Adipose tissue (tissue), 3 donors: ENCODE data around the gene EIF4ENIF1. TPM values are rescaled to one million over a fixed set of nuclear protein-coding genes. Genes with fewer than 3 reads are reported as not detected.
A peak's percentile ranks its signal among the peaks of the same experiment; 100 is the strongest.
"Not testable (repeated sequence)": the region's sequence is repeated elsewhere in the genome, so short reads cannot be mapped to it uniquely, and the experiment has no call there.

Source experiments
- H3K27ac ChIP-seq: one replicate; pipeline ENCODE4 v1.5.1; 2013; ENCODE audit warnings: low read depth, low read length
- WGBS, 3 donors: extraction: QIAGEN DNeasy Blood & Tissue Kit; methylation state at CpG; one replicate each; pipeline ENCODE4 v1.1.7; 2013; 5-methylcytosine and 5-hydroxymethylcytosine counted together
- polyA plus RNA-seq, 3 donors: library from polyadenylated mRNA; stranded (reverse); fragments of 200-250 nt; gene quantifications; one replicate each; pipeline ENCODE4 v1.2.3, GENCODE V29; 2013
- donor health status: healthy with polysubstance abuse.
- donor health status: Bipolar disorder and iron deficiency.
- donor health status: healthy.

Gene EIF4ENIF1, protein sequence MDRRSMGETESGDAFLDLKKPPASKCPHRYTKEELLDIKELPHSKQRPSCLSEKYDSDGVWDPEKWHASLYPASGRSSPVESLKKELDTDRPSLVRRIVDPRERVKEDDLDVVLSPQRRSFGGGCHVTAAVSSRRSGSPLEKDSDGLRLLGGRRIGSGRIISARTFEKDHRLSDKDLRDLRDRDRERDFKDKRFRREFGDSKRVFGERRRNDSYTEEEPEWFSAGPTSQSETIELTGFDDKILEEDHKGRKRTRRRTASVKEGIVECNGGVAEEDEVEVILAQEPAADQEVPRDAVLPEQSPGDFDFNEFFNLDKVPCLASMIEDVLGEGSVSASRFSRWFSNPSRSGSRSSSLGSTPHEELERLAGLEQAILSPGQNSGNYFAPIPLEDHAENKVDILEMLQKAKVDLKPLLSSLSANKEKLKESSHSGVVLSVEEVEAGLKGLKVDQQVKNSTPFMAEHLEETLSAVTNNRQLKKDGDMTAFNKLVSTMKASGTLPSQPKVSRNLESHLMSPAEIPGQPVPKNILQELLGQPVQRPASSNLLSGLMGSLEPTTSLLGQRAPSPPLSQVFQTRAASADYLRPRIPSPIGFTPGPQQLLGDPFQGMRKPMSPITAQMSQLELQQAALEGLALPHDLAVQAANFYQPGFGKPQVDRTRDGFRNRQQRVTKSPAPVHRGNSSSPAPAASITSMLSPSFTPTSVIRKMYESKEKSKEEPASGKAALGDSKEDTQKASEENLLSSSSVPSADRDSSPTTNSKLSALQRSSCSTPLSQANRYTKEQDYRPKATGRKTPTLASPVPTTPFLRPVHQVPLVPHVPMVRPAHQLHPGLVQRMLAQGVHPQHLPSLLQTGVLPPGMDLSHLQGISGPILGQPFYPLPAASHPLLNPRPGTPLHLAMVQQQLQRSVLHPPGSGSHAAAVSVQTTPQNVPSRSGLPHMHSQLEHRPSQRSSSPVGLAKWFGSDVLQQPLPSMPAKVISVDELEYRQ
- 10 to 100 TPM in 1 of 3 donors, 1 to 10 TPM in 2; 5.6 to 10.7 (median 8.3) TPM for polyA plus RNA-seq

DNA sequence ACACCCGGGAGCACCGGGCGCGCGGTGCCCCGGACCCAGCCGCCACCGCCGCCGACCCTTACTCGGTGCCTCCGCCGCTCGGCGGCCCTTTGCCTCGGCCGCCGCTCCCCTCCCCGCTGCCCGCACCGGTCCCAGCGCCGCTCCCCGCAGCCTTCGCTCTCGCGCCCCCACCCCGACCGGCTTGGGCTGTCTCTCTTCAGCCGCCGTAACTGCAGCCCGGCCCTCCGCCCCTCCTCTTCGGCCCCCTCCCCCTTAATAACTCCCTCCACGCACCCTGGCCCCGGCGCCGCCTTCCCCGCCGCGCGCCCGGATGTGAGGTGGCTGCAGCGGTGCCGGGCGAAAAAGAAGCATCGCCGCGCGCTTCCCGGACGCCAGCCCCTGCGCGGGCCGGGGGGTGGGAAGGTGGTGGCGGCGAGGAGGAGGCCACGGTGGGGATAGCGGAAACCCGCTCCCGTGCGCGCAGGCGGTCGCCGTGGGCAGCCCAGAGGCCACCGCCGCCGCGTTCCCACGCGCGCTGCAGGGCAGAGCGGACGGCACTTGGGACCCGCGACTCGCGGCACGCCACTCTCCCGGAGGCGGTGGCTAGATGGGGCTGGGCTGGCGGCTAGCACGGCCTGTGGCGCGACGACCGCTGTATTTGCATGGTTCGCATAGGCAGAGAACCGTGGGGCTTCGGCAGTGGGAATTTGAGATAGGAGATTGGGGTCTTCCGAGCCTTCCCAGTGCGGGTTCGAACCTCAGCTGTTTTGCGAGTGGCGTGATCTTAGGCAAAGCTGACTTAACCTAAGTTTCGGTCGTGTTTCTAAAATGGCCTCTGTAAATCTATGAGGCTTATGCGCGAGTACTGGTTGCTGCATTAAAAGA, at the start of gene EIF4ENIF1:
Gene EIF4ENIF1, minus strand, starts transcription at position 211 of the 864 bp plus-strand sequence. CDS start 1,124 bp downstream, outside the sequence.
- peak within 1 kb of the TSS; percentile 61 for H3K27ac ChIP-seq
- WGBS, 3 donors, result 0 to 1% (median 1%) methylated on average over 70 to 99 of the region's 100 CpGs

DNA sequence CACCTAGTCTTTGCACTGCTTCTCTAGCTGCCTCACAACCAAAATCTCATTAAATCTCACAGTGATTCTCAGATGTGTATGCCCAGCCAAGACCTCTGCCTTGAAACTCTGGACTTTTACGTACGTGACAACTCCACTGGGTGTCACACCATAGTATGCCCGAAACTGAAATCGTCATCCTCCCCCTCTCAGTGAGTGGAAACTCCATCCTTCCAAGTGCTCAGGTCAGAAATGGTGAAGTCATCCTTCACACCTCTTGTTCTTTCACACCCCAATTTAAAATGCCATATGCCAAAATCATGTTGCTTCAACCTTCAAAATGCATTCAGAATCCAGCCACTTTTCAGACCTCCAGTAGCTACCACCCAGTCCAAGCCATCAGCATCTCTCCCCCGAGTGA, 49.2 kb upstream of the EIF4ENIF1 start:
- WGBS, 3 donors, result 91 to 94% (median 93%) methylated on average over 5 of the region's 5 CpGs

DNA sequence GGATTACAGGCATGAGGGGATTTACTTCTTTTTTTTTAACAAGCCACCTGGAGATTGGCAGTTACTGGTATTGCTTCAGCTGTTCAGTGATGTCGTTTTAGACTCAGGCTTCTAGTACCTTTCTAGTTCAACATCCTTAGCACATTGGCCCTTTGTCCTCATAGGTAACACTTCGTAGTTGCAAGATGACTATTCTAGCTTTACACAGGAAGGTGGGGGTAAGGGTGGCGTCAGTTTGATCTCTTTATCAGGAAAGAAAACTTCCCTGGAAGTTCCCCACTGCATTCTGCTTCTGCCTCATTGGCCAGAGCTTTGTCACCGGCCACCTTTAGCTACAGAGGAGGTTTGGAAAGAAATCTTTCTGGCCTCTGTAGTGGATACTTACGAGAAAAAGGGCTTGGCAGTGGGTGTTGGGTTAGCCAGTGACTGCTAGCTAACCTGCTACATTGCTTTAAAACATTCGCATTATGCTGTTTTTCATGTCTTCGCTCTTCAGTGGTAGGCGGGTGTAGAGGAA, 47.4 kb upstream of the EIF4ENIF1 start:
- no peak overlapping the region for H3K27ac ChIP-seq
- WGBS, 3 donors, result 78 to 84% (median 79%) methylated on average over 8 of the region's 8 CpGs

More for the DNA sequence above, 49.2 kb upstream of the EIF4ENIF1 start:
- H3K27ac ChIP-seq, result no peak overlapping the region

DNA sequence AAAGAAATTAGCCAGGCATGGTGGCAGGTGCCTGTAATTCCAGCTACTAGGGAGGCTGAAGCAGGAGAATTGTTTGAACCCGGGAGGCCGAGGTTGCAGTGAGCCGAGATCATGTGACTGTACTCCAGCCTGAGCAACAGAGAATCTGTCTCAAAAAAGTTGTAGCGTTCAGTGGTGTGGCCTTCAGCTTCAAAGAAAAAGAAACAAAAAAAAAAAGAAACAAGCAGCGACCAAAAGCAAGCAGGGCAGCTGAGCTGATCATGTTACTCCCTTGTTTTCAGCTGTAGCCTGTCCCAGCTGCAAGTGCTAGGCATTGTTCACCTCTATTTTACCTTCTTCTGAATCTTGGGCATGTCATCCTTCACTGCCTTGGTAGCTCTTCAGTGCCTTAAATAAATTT, 43.7 kb upstream of the EIF4ENIF1 start:
- 62 to 89% (median 85%) methylated on average over 5 of the region's 5 CpGs for WGBS, 3 donors
- H3K27ac ChIP-seq, result no peak overlapping the region

DNA sequence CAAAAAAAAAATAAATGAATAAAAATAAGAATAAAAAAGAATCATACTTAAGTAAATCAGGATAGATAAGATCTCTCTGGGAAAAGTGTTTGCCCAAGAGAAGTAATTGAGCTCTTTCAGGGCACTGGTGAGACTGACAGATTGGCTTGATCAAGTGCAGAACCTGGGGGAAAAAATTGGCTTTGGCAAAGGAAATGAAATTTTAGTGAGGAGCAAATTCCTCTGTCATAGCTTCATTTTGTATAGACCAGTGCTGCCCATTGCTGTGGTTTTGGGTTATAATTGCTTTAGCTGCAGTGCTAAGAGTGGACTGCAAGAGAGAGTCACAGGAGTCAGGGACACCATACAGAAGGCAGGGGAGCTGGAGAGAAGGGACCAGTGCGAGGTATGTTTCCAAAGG, 42.4 kb upstream of the EIF4ENIF1 start:
- 71 to 100% (median 76%) methylated on average over 1 of the region's 1 CpG for WGBS, 3 donors
- no peak overlapping the region for H3K27ac ChIP-seq

DNA sequence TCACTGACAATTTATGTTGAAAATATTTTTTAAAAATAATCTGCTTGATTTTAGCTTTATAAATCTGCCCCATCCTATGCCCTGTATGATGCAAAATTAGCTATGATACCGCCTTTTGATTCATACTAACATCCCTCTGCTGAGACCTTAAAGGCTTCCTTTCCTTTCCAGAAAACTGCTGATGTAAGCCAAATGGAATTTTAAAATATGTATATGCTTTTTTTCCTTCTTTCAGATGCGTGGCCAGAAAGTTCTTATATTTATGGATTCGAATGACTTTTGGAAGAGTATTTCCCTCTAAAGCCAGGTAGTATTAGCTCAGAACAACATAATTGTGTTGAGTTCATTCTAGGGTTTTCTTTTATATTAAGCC, 41.2 kb upstream of the EIF4ENIF1 start:
- 73 to 82% (median 73%) methylated on average over 3 of the region's 3 CpGs for WGBS, 3 donors
- no peak overlapping the region for H3K27ac ChIP-seq

DNA sequence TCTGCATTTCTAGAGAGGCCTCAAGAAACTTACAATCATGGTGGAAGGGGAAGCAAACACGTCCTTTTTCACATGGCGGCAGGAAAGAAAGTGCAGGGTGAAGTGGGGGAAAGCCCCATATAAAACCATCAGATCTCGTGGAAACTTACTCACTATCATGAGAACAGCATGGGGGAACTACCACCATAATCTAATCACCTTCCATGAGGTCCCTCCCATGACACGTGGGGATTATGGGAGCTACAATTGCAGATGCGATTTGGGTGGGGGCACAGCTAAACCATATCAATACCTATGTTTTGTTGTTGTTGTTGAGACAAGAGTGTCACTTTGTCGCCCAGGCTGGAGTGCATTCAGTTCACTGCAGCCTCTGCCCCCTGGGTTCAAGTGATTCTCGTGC, 36.6 kb upstream of the EIF4ENIF1 start:
- no peak overlapping the region for H3K27ac ChIP-seq
- 82 to 98% (median 87%) methylated on average over 7 of the region's 7 CpGs for WGBS, 3 donors

DNA sequence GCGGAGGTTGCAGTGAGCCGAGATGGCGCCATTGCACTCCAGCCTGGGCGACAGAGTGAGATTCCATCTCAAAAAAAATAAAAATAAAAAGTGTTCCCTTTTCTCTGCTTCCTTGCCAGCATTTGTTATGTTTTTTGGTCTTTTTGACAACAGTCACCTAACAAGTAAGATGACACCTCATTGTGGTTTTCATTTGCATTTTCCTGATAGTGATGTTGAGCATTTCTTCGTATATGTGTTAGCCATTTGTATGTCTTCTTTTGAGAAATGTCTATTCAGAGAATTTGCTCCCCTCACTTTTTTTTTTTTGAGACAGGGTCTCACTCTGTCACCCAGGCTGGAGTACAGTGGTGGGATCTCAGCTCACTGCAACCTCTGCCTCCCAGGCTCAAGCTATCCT, 34.5 kb upstream of the EIF4ENIF1 start:
- not testable (repeated sequence) for H3K27ac ChIP-seq
- 94 to 98% (median 95%) methylated on average over 5 of the region's 5 CpGs for WGBS, 3 donors

DNA sequence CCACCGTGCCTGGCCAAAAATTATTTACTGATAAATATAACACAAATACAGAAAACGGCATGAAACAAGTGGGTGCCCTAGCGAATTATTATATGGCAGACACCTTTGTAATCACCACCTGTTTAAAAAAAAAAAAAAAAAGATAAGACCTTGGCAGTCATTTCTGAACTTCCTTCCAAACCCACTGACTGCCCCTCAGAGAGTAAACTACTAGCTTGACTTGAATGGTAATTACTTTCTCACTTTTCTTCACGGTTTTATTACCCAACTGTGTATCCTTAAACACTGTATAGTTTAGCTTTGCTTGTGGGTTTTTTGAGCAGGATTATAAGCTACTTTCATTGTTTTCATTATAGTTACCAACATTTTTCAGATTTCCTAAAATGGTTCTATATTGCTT, 30.4 kb upstream of the EIF4ENIF1 start:
- 44 to 84% (median 79%) methylated on average over 4 of the region's 4 CpGs for WGBS, 3 donors
- no peak overlapping the region for H3K27ac ChIP-seq

DNA sequence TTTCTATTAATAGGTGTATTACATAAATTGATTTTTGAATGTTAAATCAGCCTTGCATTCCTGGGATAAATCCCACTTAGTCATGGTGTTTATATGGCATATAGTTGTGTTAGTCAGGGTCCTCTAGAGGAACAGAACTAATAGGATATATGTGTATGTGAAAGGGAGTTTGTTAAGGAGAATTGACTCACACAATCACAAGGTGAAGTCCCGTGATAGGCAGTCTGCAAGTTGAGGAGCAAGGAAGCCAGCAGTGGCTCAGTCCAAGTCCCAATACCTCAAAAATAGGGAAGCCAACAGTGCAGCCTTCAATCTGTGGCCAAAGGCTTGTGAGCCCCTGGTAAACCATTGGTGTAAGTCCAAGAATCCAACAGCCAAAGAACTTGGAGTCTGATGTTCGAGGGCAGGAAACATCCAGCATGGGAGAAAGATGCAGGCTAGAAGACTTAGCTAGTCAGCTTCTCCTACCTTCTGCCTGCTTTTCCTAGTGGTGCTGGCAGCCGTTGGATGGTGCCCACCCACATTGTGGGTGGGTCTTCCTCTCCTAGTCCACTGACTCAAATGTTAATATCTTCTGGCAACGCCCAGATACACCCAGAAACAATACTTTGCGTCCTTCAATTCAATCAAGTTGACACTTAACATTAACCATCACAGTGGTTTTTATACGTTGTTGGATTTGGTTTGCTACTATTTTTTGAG, 19.6 kb upstream of the EIF4ENIF1 start:
- no peak overlapping the region for H3K27ac ChIP-seq
- WGBS, 3 donors, result 81 to 86% (median 83%) methylated on average over 6 of the region's 6 CpGs

DNA sequence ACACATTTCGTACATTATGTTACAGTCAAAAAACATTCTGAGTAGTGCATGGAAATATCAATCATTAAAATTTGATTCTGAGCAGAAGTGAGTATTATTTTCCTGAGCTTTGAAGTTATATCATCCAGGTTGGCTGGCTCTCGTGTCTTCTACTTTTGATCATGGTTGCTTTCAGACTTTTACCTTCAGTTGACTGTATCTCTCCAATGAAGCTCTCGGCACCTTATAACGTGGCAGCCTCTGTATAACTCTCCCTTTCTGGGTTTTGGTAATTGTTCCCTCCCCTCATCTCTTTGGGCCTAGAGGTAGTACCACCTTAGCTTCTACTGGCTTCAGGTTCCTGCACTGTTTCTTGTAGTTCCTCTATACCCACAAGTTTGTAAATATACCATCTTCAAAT, 18.9 kb upstream of the EIF4ENIF1 start:
- no peak overlapping the region for H3K27ac ChIP-seq
- WGBS, 3 donors, result 92 to 99% (median 96%) methylated on average over 4 of the region's 4 CpGs

DNA sequence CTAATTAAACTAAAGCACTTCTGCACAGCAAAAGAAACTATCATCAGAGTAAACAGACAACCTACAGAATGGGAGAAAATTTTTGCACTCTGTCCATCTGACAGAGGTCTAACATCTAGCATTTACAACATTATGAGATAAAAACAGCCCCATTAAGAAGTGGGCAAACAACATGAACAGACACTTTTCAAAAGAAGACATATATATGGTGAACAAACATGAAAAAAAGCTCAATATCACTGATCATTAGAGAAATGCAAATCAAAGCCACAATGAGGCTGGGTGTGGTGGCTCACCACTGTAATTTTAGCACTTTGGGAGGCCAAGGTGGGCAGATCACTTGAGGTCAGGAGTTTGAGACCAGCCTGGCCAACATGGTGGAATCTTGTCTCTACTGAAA, 17.9 kb upstream of the EIF4ENIF1 start:
- H3K27ac ChIP-seq, result not testable (repeated sequence)

DNA sequence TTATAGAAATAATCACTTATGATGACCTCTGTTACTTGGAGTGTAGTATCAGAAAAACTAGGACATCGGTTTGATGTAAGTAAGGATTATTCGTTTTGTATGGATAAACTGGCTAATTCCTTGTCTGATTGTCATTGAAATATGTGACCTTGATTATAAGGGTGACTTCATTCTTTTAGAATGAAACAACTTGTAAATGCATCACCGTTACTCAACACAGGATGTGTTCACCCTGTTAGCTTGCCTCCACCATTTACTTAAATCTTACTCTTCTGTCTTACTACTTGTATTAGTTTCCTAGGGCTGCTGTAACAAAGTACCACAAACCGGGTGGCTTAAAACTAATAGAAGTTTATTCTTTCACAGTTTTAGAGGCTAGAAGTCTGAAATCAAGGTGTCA, 14.6 kb upstream of the EIF4ENIF1 start:
- WGBS, 3 donors, result 79 to 90% (median 89%) methylated on average over 4 of the region's 4 CpGs
- no peak overlapping the region for H3K27ac ChIP-seq

DNA sequence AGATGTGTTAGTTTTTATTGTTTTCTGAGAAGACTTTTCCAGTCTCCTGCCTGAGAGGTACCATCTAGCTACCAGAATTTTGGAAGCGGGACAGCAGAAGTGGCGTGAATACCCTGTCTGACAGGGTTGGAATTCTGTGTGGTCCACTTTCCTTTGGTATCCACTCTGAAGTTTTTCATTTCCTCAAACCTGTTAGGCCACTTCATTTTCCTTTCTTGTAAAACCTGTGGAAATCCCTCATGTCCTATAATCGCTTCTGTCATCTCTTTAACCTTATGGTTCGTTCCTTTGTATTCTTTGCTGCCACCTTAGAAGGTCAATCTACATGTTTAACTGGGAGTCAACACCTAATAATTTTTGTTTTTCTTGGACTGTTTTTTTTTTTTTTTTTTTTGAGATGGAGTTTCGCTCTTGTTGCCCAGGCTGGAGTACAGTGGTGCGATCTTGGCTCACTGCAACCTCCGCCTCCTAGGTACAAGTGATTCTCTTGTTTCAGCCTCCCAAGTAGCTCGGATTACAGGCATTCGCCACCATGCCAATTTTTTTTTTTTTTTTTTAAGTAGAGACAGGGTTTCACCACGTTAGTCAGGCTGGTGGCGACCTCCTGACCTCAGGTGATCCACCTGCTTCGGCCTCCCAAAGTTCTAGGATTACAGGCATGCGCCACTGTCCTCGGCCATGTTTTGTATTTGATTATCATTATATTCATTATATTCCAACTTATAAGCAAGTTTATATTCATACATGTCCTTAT, 13.7 kb upstream of the EIF4ENIF1 start:
- no peak overlapping the region for H3K27ac ChIP-seq
- WGBS, 3 donors, result 91 to 96% (median 95%) methylated on average over 13 to 14 of the region's 14 CpGs

DNA sequence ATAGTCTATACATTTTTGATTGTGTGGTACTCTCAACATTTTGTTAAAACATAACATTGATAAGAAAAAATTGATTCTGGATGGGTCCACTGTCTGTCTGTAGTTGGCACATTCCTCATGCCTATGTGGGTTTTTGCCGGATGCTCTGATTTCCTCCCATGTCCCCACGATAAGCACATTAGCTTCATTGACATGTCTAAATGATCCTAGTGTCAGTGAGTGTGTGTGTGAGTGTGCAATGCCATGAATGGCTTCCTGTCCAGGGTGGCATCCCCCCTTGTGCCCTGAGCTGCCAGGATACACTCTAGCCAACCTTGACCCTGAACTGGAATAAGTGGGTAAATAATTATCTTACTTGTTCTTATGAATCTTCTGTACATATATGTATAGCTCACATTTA, 12.1 kb upstream of the EIF4ENIF1 start:
- WGBS, 3 donors, result 66 to 80% (median 72%) methylated on average over 2 of the region's 2 CpGs
- no peak overlapping the region for H3K27ac ChIP-seq

DNA sequence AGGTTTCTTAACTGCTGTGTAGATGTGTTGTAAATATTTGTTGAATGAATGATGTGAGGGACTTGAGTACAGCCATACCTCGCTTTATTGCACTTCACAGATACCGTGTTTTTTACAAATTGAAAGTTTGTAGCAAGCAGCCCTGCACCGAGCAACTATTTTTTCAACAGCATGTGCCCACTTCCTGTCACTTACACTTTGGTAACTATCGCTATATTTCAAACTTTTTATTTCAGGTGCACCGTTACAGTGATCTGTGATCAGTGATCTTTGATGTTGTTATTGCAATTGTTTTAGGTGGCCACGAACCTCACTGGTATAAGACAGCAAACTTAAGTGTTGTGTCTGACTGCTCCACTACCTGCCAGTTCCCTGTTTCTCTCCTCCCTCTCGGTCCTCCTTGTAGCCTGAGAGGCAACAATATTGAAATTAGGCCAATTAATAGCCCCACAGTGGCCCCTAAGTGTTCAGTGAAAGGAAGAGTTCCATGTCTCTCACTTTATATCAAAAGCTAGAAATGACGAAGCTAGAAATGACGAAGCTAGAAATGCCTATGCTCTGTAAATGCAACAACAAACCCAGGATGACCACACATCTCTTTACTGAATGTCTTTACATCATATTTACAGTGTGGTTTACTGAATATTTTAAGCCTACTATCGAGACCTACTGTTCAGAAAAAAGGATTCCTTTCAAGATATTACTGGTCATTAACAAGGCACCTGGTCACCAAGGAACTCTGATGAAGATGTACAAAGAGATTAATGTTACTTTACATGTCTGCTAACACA, 7.7 kb upstream of the EIF4ENIF1 start:
- 67 to 77% (median 72%) methylated on average over 10 of the region's 10 CpGs for WGBS, 3 donors
- no peak overlapping the region for H3K27ac ChIP-seq
